ENCODE data around the gene CD9. TPM values are rescaled to one million over a fixed set of nuclear protein-coding genes. Genes with fewer than 3 reads are reported as not detected.
"Not testable (repeated sequence)": the region's sequence is repeated elsewhere in the genome, so short reads cannot be mapped to it uniquely, and the experiment has no call there.

Gene CD9
- total RNA-seq (215 TPM), polyA plus RNA-seq (554 TPM)

GRCh38 chr12:6200256-6201212 lies at the start of gene CD9:
TSS of gene CD9 (plus strand) at chr12:6200400. CDS start at chr12:6200500, 100 bp downstream.
- H3K4me3 ChIP-seq (ENCODE audit: low read depth, low read length): peak within 1 kb of the TSS; percentile 93
- DNase-seq (ENCODE audit: extremely low spot score): no peak
- H3K27ac ChIP-seq (ENCODE audit: low read depth): peak within 1 kb of the TSS; percentile 93
- under 1% methylated on average over 81 of the region's 81 CpGs for WGBS
- no peaks in the 10 kb centered on the region for H3K4me1 ChIP-seq (ENCODE audit: insufficient read depth)
- no peaks in the 10 kb centered on the region for H3K36me3 ChIP-seq (ENCODE audit: insufficient read depth)

GRCh38 chr12:6154730-6155459 lies 45.3 kb upstream of the CD9 start:
- no peaks in the 10 kb centered on the region for H3K36me3 ChIP-seq (ENCODE audit: insufficient read depth)
- DNase-seq (ENCODE audit: extremely low spot score): no peak
- WGBS: 66% methylated on average over 15 of the region's 15 CpGs
- H3K4me3 ChIP-seq (ENCODE audit: low read depth, low read length): no peak overlapping the region
- no peaks in the 10 kb centered on the region for H3K4me1 ChIP-seq (ENCODE audit: insufficient read depth)
- H3K27ac ChIP-seq (ENCODE audit: low read depth): no peak overlapping the region

DNA sequence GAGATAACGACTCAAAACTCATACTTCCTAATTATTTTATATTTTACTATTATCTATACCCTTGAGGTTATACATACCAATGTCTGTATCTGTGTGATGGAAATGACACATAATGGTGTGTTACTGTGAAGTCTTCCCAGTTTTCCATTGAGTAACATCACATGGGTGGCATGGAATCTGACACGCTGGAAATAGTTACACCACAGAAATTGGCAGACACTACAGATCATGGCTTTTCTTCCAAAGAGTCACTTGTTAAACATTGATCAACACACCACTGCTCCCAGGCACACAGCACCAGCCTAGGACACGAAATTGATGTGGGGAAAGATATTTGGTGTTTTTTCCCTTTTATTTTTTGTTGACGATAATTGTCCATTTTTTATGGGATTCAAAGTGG lies 42.7 kb upstream of the CD9 start:
- 94% methylated on average over 4 of the region's 4 CpGs for WGBS
- H3K36me3 ChIP-seq (ENCODE audit: insufficient read depth): no peaks in the 10 kb centered on the region
- H3K4me1 ChIP-seq (ENCODE audit: insufficient read depth): no peaks in the 10 kb centered on the region
- no peak overlapping the region for H3K27ac ChIP-seq (ENCODE audit: low read depth)
- no peak for DNase-seq (ENCODE audit: extremely low spot score)
- no peak overlapping the region for H3K4me3 ChIP-seq (ENCODE audit: low read depth, low read length)

GRCh38 chr12:6158255-6158654 lies 41.9 kb upstream of the CD9 start:
- H3K27ac ChIP-seq (ENCODE audit: low read depth): no peak overlapping the region
- H3K36me3 ChIP-seq (ENCODE audit: insufficient read depth): no peaks in the 10 kb centered on the region
- no peak overlapping the region for H3K4me3 ChIP-seq (ENCODE audit: low read depth, low read length)
- WGBS: 59% methylated on average over 4 of the region's 4 CpGs
- H3K4me1 ChIP-seq (ENCODE audit: insufficient read depth): no peaks in the 10 kb centered on the region
- DNase-seq (ENCODE audit: extremely low spot score): no peak

GRCh38 chr12:6158749-6159148 lies 41.5 kb upstream of the CD9 start:
- no peaks in the 10 kb centered on the region for H3K36me3 ChIP-seq (ENCODE audit: insufficient read depth)
- 87% methylated on average over 11 of the region's 11 CpGs for WGBS
- DNase-seq (ENCODE audit: extremely low spot score): no peak
- H3K4me3 ChIP-seq (ENCODE audit: low read depth, low read length): no peak overlapping the region
- no peaks in the 10 kb centered on the region for H3K4me1 ChIP-seq (ENCODE audit: insufficient read depth)
- no peak overlapping the region for H3K27ac ChIP-seq (ENCODE audit: low read depth)

- DNase-seq (ENCODE audit: extremely low spot score); H3K27ac ChIP-seq (ENCODE audit: low read depth); H3K4me3 ChIP-seq (ENCODE audit: low read depth, low read length); H3K4me1 ChIP-seq (ENCODE audit: insufficient read depth); H3K36me3 ChIP-seq (ENCODE audit: insufficient read depth): not testable (repeated sequence)
- 88% methylated on average over 50 of the region's 50 CpGs for WGBS
Observed at GRCh38 chr12:6159166-6160011, 40.8 kb upstream of the CD9 start.

GRCh38 chr12:6160049-6160649 lies 40.1 kb upstream of the CD9 start:
- not testable (repeated sequence) for H3K4me1 ChIP-seq (ENCODE audit: insufficient read depth); H3K36me3 ChIP-seq (ENCODE audit: insufficient read depth); H3K27ac ChIP-seq (ENCODE audit: low read depth); H3K4me3 ChIP-seq (ENCODE audit: low read depth, low read length); DNase-seq (ENCODE audit: extremely low spot score)
- WGBS: 94% methylated on average over 19 of the region's 19 CpGs

- no peak overlapping the region for H3K4me3 ChIP-seq (ENCODE audit: low read depth, low read length)
- H3K36me3 ChIP-seq (ENCODE audit: insufficient read depth): no peaks in the 10 kb centered on the region
- H3K27ac ChIP-seq (ENCODE audit: low read depth): no peak overlapping the region
- WGBS: 34% methylated on average over 16 of the region's 16 CpGs
- H3K4me1 ChIP-seq (ENCODE audit: insufficient read depth): no peaks in the 10 kb centered on the region
- DNase-seq (ENCODE audit: extremely low spot score): no peak
Observed at GRCh38 chr12:6161124-6161882, 38.9 kb upstream of the CD9 start.

DNA sequence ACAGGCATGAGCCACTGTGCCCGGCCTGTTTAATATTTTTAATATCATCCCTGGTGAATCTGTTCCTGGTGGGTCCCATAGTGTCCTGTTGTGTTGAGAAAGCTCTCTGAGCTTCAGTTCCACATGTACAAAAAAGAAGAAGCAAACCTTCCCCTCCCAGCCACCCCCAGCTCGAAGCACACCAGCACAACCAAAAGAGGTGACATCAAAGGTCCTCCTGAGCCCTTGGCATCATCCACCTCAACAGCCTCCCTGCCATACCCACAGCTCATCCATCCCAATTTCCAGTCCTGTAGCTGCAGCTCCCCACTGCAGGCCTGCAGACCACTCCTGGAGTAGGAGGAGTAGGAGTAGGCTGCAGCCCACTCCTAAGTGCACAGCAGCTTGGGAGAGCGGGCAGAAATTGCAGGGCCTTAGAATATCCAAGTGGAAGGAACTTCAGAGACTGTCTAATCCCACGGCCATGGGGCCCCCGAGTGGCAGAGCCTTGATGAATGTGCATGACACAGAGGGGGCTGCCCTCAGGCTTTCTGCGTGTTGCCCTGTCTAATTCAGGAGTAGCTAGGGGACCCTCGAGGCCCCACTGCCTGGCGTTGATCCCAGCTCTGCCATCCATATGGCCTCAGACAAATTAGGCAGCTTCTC lies 36.7 kb upstream of the CD9 start:
- 85% methylated on average over 8 of the region's 8 CpGs for WGBS
- Histone ChIP-seq H3K36me3 (ENCODE audit: insufficient read depth) (no peaks in the 10 kb centered on the region), H3K27ac (ENCODE audit: low read depth) (no peak overlapping the region), H3K4me1 (ENCODE audit: insufficient read depth) (peaks cover under 1% of the 10 kb centered on the region), H3K4me3 (ENCODE audit: low read depth, low read length) (no peak overlapping the region)
- DNase-seq (ENCODE audit: extremely low spot score): no peak

GRCh38 chr12:6165395-6165794 lies 34.8 kb upstream of the CD9 start:
- WGBS: 62% methylated on average over 2 of the region's 2 CpGs
- H3K27ac ChIP-seq (ENCODE audit: low read depth): no peak overlapping the region

DNA sequence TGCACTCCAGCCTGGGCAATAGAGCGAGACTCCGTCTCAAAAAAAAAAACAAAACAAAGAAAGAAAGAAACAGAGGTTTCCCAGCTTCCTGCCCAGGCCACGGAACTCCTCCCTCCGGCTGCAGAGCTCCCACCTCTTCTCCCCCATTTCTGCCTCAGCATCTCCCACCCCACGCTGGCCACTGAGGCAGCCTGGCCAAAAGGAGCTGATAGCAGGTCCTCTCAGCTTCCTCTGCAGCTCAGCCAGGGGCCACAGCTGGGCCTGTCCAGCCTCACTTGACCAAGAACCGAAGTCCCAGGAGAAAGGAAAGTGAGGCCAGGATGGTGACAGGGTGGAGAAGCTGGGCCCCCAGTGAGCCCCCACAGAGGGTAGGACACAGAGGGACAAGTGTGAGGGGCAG lies 33.4 kb upstream of the CD9 start:
- no peaks in the 10 kb centered on the region for H3K36me3 ChIP-seq (ENCODE audit: insufficient read depth)
- 91% methylated on average over 6 of the region's 6 CpGs for WGBS
- peaks cover 2% of the 10 kb centered on the region for H3K4me1 ChIP-seq (ENCODE audit: insufficient read depth)
- no peak overlapping the region for H3K27ac ChIP-seq (ENCODE audit: low read depth)
- no peak for DNase-seq (ENCODE audit: extremely low spot score)
- no peak overlapping the region for H3K4me3 ChIP-seq (ENCODE audit: low read depth, low read length)

More at GRCh38 chr12:6165395-6165794, 34.8 kb upstream of the CD9 start:
- DNase-seq (ENCODE audit: extremely low spot score): no peak
- Histone ChIP-seq H3K4me3 (ENCODE audit: low read depth, low read length) (no peak overlapping the region), H3K36me3 (ENCODE audit: insufficient read depth) (no peaks in the 10 kb centered on the region), H3K4me1 (ENCODE audit: insufficient read depth) (peaks cover 2% of the 10 kb centered on the region)
